ENCODE results near the gene NACC2.

The NACC2 gene

DNA sequence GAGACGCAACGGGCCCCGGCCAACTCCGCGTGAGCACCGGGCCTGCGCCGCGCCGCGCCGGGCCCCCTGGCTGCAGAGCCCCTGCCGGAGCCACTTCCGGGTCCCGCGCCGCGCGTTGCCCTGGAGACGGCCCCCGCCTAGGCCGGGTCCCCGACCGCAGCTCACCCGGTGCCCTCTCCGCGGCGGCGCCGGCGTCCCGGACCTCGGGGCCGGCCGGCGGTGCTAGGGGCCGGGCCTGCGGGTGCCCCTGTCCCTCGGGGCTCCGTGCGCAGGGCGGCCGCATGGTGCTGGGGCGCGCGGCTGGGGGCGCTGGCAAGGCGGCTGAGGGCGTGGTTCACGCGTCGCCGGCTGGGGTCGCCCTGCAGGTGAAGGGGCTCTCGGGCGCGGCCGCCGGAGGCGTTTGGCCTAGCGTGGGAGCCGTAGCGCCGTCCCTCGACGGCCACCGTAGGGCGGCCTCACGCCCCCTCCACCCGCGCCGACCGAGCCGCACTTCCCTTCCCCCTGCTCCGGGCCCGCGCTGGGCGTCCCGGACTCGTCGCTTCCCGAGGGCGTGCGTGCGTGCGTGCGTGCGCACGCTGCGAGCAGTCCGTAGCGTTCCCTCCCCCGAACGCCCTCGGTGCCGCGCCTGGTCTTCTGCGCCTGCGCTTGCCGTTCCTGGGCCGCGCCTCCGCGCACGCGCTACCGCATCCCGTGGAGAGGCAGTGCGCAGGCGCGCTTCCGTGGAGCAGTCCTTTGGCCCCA, 23.4 kb upstream of the NACC2 start, which contains the start of gene TMEM250:
Gene TMEM250, minus strand, starts transcription at position 556 of the 741 bp plus-strand sequence. CDS start 1,975 bp downstream, outside the sequence.
- H3K79me2 ChIP-seq (ENCODE audit: control insufficient read depth, insufficient read depth, low read length), result no peaks in the 10 kb centered on the region
- peak within 1 kb of the TSS; percentile 66 for H3K23ac ChIP-seq (ENCODE audit: low read length)
- H3K4me1 ChIP-seq (ENCODE audit: control insufficient read depth, low read depth, low read length), result no peaks in the 10 kb centered on the region
- H3K4ac ChIP-seq (ENCODE audit: low read depth, low read length), result peak within 1 kb of the TSS; percentile 92
- no peak within 1 kb of the TSS for H2BK15ac ChIP-seq (replicated peaks; ENCODE audit: low read depth)
- H4K8ac ChIP-seq (ENCODE audit: low read depth, low read length), result peak within 1 kb of the TSS; percentile 90
- H3K4me3 ChIP-seq (ENCODE audit: low read length), result peak within 1 kb of the TSS; percentile 69
- H2AK5ac ChIP-seq (ENCODE audit: low read length), result no peak within 1 kb of the TSS
- peak within 1 kb of the TSS; percentile 93 for H3K4me2 ChIP-seq (ENCODE audit: low read length)
- H3K36me3 ChIP-seq (ENCODE audit: control insufficient read depth, insufficient read depth, low read length), result no peaks in the 10 kb centered on the region
- peaks cover 10% of the 10 kb centered on the region for H3K79me1 ChIP-seq (ENCODE audit: low read length)
- peak within 1 kb of the TSS; percentile 93 for H3K9ac ChIP-seq (ENCODE audit: low read length)
- peak within 1 kb of the TSS; percentile 88 for H3K18ac ChIP-seq (ENCODE audit: low read length)
- H4K5ac ChIP-seq (ENCODE audit: low read length), result no peak within 1 kb of the TSS
- peak; percentile 98 for DNase-seq
- H3K27me3 ChIP-seq (ENCODE audit: insufficient read depth, low read length, poor library complexity), result no peaks in the 10 kb centered on the region
- H2BK120ac ChIP-seq (ENCODE audit: low read depth, low read length), result peak within 1 kb of the TSS; percentile 50
- H3K56ac ChIP-seq (ENCODE audit: low read length), result peak within 1 kb of the TSS; percentile 94
- peak within 1 kb of the TSS; percentile 90 for H3K27ac ChIP-seq (ENCODE audit: low read depth, low read length)
- peak within 1 kb of the TSS; percentile 50 for H2BK5ac ChIP-seq (ENCODE audit: low read length)
- no CpG with 5 or more reads among the region's 112 CpGs for WGBS (ENCODE audit: extremely low coverage, insufficient coverage, low lambda C conversion rate)

DNA sequence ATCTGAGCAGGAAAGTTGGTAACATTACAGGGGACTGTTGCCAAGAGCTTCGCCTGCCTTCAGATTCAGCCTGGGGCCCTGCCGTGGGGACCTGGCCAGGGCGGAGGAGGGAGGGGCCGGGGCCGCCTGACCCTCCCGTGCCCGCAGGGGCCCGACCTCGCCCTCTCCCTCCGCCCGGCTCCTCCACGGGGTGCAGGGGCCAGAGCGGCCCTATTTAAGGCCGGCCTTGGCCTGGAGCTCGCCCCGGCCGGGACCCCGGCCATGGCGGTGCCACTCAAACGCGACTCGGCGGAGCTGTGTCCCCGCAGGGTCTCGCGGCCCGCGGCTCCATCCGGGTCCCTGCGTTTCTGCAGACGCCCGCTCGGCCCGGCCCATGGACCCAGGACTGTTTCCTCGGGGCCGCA, 22.8 kb upstream of the NACC2 start:
- H3K4me2 ChIP-seq (ENCODE audit: low read length), result peak overlapping the region; percentile 93
- no CpG with 5 or more reads among the region's 36 CpGs for WGBS (ENCODE audit: extremely low coverage, insufficient coverage, low lambda C conversion rate)
- DNase-seq, result no peak

DNA sequence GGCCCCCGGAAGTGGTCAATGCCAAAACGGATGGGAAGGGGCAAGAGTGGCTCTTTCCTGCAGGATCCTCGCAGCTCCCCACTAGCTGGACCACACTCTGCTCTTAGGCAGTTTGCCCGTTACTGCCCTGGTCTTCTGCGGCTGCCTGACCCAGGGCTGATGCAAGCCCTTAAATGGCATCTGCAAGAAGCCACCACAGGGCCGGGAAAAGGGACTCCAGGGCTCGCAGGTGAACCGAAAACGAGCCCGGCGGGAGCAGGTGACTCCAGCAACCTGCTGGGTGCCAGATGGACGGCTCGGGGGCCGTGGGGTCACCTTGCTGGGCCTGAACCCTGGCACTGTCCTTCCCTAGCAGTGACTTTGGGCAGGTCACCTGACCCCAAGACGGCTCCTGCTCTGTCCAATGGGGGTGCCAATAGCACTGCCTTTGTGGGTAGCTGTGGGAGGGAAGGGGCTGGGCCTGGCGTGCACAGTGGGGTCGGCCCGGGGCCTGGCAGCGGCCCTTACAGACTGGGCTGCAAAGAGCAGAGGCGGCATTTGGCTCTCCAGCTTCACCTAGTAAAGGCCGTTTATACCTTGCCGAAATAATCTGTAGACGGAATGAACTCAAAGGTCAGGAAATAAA, 22.3 kb upstream of the NACC2 start:
- Histone ChIP-seq H2BK120ac (ENCODE audit: low read depth, low read length) (no peak overlapping the region), H2BK15ac (replicated peaks; ENCODE audit: low read depth) (no peak overlapping the region), H2BK5ac (ENCODE audit: low read length) (no peak overlapping the region), H3K27me3 (ENCODE audit: insufficient read depth, low read length, poor library complexity) (no peaks in the 10 kb centered on the region), H3K79me2 (ENCODE audit: control insufficient read depth, insufficient read depth, low read length) (no peaks in the 10 kb centered on the region), H3K79me1 (ENCODE audit: low read length) (peaks cover 10% of the 10 kb centered on the region), H3K4ac (ENCODE audit: low read depth, low read length) (no peak overlapping the region), H2AK5ac (ENCODE audit: low read length) (no peak overlapping the region), H3K18ac (ENCODE audit: low read length) (no peak overlapping the region), H4K5ac (ENCODE audit: low read length) (no peak overlapping the region), H3K27ac (ENCODE audit: low read depth, low read length) (peak overlapping the region; percentile 90), H3K56ac (ENCODE audit: low read length) (peak overlapping the region; percentile 94), H3K9ac (ENCODE audit: low read length) (peak overlapping the region; percentile 93), H3K36me3 (ENCODE audit: control insufficient read depth, insufficient read depth, low read length) (no peaks in the 10 kb centered on the region), H3K23ac (ENCODE audit: low read length) (peak overlapping the region; percentile 6), H3K4me2 (ENCODE audit: low read length) (peak overlapping the region; percentile 93), H3K4me3 (ENCODE audit: low read length) (peak overlapping the region; percentile 69), H3K4me1 (ENCODE audit: control insufficient read depth, low read depth, low read length) (no peaks in the 10 kb centered on the region), H4K8ac (ENCODE audit: low read depth, low read length) (no peak overlapping the region)
- no CpG with 5 or more reads among the region's 23 CpGs for WGBS (ENCODE audit: extremely low coverage, insufficient coverage, low lambda C conversion rate)
- no peak for DNase-seq

More for the DNA sequence above, 22.8 kb upstream of the NACC2 start:
- Histone ChIP-seq H3K27me3 (ENCODE audit: insufficient read depth, low read length, poor library complexity) (no peaks in the 10 kb centered on the region), H3K79me2 (ENCODE audit: control insufficient read depth, insufficient read depth, low read length) (no peaks in the 10 kb centered on the region), H2BK15ac (replicated peaks; ENCODE audit: low read depth) (no peak overlapping the region), H3K4ac (ENCODE audit: low read depth, low read length) (peak overlapping the region; percentile 84), H2BK5ac (ENCODE audit: low read length) (no peak overlapping the region), H3K9ac (ENCODE audit: low read length) (peak overlapping the region; percentile 93), H3K79me1 (ENCODE audit: low read length) (peaks cover 10% of the 10 kb centered on the region), H3K4me1 (ENCODE audit: control insufficient read depth, low read depth, low read length) (no peaks in the 10 kb centered on the region), H3K4me3 (ENCODE audit: low read length) (peak overlapping the region; percentile 69), H2AK5ac (ENCODE audit: low read length) (no peak overlapping the region), H3K23ac (ENCODE audit: low read length) (peak overlapping the region; percentile 66), H4K8ac (ENCODE audit: low read depth, low read length) (peak overlapping the region; percentile 90), H3K56ac (ENCODE audit: low read length) (peak overlapping the region; percentile 94), H3K18ac (ENCODE audit: low read length) (peak overlapping the region; percentile 85), H2BK120ac (ENCODE audit: low read depth, low read length) (no peak overlapping the region), H4K5ac (ENCODE audit: low read length) (no peak overlapping the region), H3K36me3 (ENCODE audit: control insufficient read depth, insufficient read depth, low read length) (no peaks in the 10 kb centered on the region), H3K27ac (ENCODE audit: low read depth, low read length) (peak overlapping the region; percentile 90)

DNA sequence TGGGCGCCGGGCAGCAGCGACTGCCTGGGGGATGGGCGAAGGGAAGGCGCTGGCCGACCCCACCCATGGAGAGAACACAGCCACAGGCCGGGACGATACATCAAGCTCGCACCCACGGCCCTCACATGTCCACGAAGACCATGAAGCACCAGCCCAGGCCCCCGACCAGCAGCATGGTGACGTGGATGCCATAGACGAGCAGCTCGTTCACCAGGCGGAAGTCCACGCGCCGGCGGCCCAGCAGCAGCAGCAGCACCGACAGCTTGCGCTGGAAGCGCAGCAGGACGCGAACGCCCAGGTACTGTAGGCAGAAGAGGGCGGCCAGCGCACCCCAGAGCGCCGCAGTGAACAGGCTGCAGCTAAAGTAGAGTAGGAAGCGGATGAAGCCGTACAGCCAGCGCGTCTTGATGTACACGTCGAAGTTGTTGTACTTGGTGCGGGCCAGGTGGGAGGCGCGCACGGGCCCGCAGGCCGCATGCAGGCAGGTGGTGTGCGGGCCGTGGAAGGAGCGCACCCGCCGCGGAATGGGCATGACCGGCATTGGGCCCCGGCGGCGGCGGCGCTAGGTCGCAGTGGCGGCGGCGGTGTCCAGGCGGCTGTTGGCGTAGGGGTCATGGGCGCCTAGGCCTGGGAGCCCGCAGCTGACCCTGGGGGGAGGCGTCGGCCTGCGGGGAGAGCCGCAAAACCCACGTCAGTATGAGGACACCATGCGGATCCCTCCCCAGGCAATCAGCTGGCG, 21.4 kb upstream of the NACC2 start:
- Histone ChIP-seq H3K9ac (ENCODE audit: low read length) (no peak overlapping the region), H2BK120ac (ENCODE audit: low read depth, low read length) (no peak overlapping the region), H3K4me3 (ENCODE audit: low read length) (no peak overlapping the region), H3K79me1 (ENCODE audit: low read length) (peaks cover 10% of the 10 kb centered on the region), H3K18ac (ENCODE audit: low read length) (no peak overlapping the region), H2BK5ac (ENCODE audit: low read length) (no peak overlapping the region), H4K8ac (ENCODE audit: low read depth, low read length) (no peak overlapping the region), H3K79me2 (ENCODE audit: control insufficient read depth, insufficient read depth, low read length) (no peaks in the 10 kb centered on the region), H3K4me2 (ENCODE audit: low read length) (no peak overlapping the region), H3K23ac (ENCODE audit: low read length) (no peak overlapping the region), H2AK5ac (ENCODE audit: low read length) (no peak overlapping the region), H4K5ac (ENCODE audit: low read length) (no peak overlapping the region), H3K4me1 (ENCODE audit: control insufficient read depth, low read depth, low read length) (no peaks in the 10 kb centered on the region), H2BK15ac (replicated peaks; ENCODE audit: low read depth) (no peak overlapping the region), H3K56ac (ENCODE audit: low read length) (no peak overlapping the region), H3K27ac (ENCODE audit: low read depth, low read length) (no peak overlapping the region), H3K4ac (ENCODE audit: low read depth, low read length) (no peak overlapping the region), H3K36me3 (ENCODE audit: control insufficient read depth, insufficient read depth, low read length) (no peaks in the 10 kb centered on the region), H3K27me3 (ENCODE audit: insufficient read depth, low read length, poor library complexity) (no peaks in the 10 kb centered on the region)
- DNase-seq, result no peak
- WGBS (ENCODE audit: extremely low coverage, insufficient coverage, low lambda C conversion rate), result no CpG with 5 or more reads among the region's 69 CpGs

DNA sequence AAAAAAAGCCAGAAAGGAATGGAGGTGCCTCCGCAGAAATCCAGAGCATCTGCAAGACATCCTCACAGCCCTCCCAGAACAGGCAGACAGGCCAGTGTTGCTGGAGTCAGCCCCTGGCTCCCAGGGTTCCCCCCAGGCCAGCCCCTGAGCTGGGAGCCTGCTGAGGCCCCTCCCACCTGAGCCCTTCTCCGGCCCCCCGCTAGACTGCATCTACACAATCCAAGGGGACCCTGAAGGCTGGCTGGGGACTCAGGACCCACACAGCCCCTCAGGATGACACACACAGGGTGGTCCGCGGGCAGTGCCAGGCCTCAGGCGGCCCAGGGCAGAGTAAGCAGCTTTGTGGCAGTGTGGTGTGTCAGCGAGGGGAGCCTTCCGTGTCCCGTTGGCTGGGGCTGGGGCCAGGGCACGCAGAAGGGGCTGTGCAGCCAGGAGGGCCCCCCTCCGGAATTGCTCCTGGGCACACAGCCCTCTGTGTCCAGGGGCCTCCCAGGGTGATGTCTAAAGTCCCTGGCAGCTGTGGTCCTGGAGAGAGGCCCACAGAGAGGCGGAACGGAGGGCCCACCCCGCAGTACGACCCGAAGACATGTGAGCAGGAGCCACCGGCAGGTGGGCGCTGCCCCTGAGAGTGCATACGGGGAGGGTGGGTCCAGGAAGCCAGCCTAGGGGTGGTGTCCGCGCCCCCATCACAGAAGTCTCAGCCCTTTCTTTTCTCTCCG, 20.7 kb upstream of the NACC2 start:
- no peaks in the 10 kb centered on the region for H3K36me3 ChIP-seq (ENCODE audit: control insufficient read depth, insufficient read depth, low read length)
- H2BK5ac ChIP-seq (ENCODE audit: low read length), result no peak overlapping the region
- no peak overlapping the region for H2AK5ac ChIP-seq (ENCODE audit: low read length)
- H3K79me2 ChIP-seq (ENCODE audit: control insufficient read depth, insufficient read depth, low read length), result no peaks in the 10 kb centered on the region
- DNase-seq, result no peak
- H3K4me2 ChIP-seq (ENCODE audit: low read length), result no peak overlapping the region
- H3K9ac ChIP-seq (ENCODE audit: low read length), result no peak overlapping the region
- peaks cover 10% of the 10 kb centered on the region for H3K79me1 ChIP-seq (ENCODE audit: low read length)
- no peak overlapping the region for H2BK15ac ChIP-seq (replicated peaks; ENCODE audit: low read depth)
- no peak overlapping the region for H2BK120ac ChIP-seq (ENCODE audit: low read depth, low read length)
- H3K4me3 ChIP-seq (ENCODE audit: low read length), result no peak overlapping the region
- H4K5ac ChIP-seq (ENCODE audit: low read length), result no peak overlapping the region
- H3K27ac ChIP-seq (ENCODE audit: low read depth, low read length), result no peak overlapping the region
- H3K56ac ChIP-seq (ENCODE audit: low read length), result no peak overlapping the region
- H3K18ac ChIP-seq (ENCODE audit: low read length), result no peak overlapping the region
- H3K27me3 ChIP-seq (ENCODE audit: insufficient read depth, low read length, poor library complexity), result no peaks in the 10 kb centered on the region
- H4K8ac ChIP-seq (ENCODE audit: low read depth, low read length), result no peak overlapping the region
- no peak overlapping the region for H3K23ac ChIP-seq (ENCODE audit: low read length)
- no CpG with 5 or more reads among the region's 22 CpGs for WGBS (ENCODE audit: extremely low coverage, insufficient coverage, low lambda C conversion rate)
- H3K4ac ChIP-seq (ENCODE audit: low read depth, low read length), result no peak overlapping the region
- no peaks in the 10 kb centered on the region for H3K4me1 ChIP-seq (ENCODE audit: control insufficient read depth, low read depth, low read length)

Data from mesendoderm (in vitro differentiated cells).